KOPT-K1 (cell line): ENCODE measurements around the gene PLPP2.

Experiments
- H3K27ac ChIP-seq: fragments of 200-600 bp; sonication (generic); 2 replicates; pipeline ENCODE4 v1.5.1; 2016; ENCODE audit warnings: antibody characterized with exemption, mild to moderate bottlenecking, low read depth, low read length; ENCODE audit not compliant: poor library complexity, severe bottlenecking
- H3K36me3 ChIP-seq: fragments of 200-600 bp; sonication (generic); 2 replicates; pipeline ENCODE4 v1.5.1; 2017; ENCODE audit warnings: antibody characterized with exemption, mild to moderate bottlenecking, low read length, moderate library complexity; ENCODE audit not compliant: insufficient read depth
- H3K9me3 ChIP-seq: fragments of 200-600 bp; sonication (generic); 2 replicates; pipeline ENCODE4 v1.5.1; 2017; ENCODE audit warnings: antibody characterized with exemption, low read length, mild to moderate bottlenecking; ENCODE audit not compliant: insufficient read depth, poor library complexity, severe bottlenecking

PLPP2 gene

GRCh38 chr19:308471-309205 is 17.4 kb upstream of the PLPP2 start:
- H3K36me3 ChIP-seq = peaks cover 74% of the 10 kb centered on the region
- H3K9me3 ChIP-seq = no peaks in the 10 kb centered on the region
- H3K27ac ChIP-seq = no peak overlapping the region

GRCh38 chr19:307793-308420 is 16.7 kb upstream of the PLPP2 start:
- H3K36me3 ChIP-seq = peaks cover 68% of the 10 kb centered on the region
- no peak overlapping the region for H3K27ac ChIP-seq
- no peaks in the 10 kb centered on the region for H3K9me3 ChIP-seq

DNA sequence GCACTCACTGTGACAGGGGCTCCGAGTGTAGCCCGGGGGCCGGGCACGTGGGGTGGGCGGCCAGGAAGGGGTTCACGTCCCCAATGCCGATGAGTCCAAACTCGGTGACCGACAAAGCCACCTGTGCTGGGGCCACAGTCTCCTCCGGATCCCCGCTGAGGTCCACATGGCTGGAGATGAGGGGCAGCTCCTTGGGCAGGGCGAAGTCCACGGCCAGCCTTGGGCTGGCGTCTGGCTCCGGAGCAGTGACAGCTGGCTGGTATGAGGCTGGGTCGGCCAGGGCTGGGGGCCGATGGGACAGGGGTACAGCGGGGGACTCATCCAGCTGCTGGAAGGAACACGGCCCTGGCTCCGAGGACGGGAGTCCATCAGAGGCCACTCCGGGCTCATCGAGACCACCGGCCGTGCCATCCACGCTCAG is 15.9 kb upstream of the PLPP2 start:
- H3K9me3 ChIP-seq = no peaks in the 10 kb centered on the region
- H3K27ac ChIP-seq = no peak overlapping the region
- H3K36me3 ChIP-seq = peaks cover 71% of the 10 kb centered on the region

DNA sequence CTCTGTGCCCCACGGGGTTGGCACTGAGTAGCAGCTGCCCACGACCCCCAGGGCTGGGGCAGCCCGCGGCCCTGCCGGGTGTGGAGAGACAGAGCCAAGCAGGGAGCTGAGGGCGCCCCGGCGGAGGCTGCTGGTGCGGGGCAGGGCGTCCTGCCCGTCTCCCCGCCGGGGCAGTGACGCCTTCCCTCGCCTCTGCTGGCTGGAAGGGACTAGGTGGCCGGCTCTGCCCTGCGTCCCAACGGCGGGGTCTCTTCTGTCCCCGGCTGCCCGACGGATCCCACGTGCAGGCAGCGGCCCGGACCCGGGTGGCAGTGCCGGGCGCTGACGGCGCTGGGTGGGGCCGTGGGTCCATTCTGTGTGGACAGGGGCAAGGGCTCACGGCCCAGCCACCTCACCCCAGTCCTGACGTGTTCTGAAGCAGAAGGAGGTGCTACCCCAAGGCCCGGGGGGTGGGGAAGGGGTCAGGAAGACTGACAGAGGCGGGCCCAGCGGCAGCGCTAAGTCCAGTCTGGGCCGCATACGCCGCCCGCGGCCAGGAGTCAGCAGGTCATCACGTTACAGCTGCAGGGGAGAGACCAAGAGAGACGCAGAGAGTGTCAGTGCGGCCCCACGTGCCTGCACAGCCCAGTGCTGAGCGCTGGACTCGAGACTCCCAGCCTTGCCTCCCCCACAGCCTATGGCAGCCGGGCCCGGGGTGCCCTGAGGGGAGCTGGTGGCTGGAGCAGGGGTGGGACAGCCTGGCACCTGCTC is 15.1 kb upstream of the PLPP2 start:
- Histone ChIP-seq H3K9me3 (no peaks in the 10 kb centered on the region), H3K27ac (no peak overlapping the region), H3K36me3 (peaks cover 73% of the 10 kb centered on the region)

DNA sequence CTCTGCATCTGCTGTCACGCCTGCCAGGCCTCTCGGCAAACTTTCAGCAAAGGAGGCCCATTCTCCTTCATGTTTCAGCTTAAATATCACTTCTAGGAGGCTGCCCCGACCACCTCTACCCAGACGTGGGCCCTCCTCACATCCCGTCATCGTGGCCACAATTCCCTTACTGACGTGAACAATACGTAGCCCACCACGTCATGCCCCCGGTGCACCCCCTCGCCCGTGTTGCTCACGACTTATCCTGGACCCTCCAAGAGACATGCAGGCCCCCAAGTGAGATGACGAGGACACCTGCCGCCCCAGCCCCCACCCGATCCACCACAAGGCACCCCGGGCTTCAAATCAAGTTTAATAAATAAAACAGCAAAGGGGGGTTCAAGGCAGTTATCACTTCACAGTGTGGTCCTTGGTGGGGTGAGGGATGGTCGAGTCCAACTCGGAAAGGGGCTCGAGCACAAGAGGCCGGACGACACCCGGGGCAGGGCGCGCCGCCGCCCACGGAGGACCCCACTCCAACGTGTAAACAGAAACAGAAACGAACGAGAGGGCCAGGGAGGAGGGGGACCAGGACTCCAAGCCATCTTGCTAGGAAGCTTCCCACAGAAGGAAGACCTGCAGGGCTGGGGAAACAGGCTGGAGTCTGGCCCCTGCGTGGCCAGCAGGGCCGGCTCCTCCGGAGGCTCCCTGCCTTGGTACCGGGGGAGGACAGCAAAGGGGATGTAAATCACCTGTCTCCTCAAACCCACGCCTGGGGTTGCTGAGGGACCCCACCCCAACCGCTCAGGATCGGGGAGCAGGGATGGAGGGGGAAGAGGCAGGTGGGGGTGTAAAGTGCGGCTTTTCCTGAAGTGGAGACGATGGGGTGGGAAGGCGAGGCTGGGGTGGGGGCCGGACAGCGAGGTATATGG is 14.3 kb upstream of the PLPP2 start:
- Histone ChIP-seq H3K9me3 (no peaks in the 10 kb centered on the region), H3K36me3 (peaks cover 65% of the 10 kb centered on the region; the same call in 1 of the 2 replicates), H3K27ac (no peak overlapping the region)

- Histone ChIP-seq H3K27ac (no peak overlapping the region), H3K36me3 (peaks cover 4% of the 10 kb centered on the region; the same call in 1 of the 2 replicates), H3K9me3 (no peaks in the 10 kb centered on the region)
Observed at GRCh38 chr19:296476-297225, 5.4 kb upstream of the PLPP2 start.

- no peak overlapping the region for H3K27ac ChIP-seq
- no peaks in the 10 kb centered on the region for H3K9me3 ChIP-seq
- H3K36me3 ChIP-seq = no peaks in the 10 kb centered on the region
Observed at GRCh38 chr19:295687-296370, 4.6 kb upstream of the PLPP2 start.

DNA sequence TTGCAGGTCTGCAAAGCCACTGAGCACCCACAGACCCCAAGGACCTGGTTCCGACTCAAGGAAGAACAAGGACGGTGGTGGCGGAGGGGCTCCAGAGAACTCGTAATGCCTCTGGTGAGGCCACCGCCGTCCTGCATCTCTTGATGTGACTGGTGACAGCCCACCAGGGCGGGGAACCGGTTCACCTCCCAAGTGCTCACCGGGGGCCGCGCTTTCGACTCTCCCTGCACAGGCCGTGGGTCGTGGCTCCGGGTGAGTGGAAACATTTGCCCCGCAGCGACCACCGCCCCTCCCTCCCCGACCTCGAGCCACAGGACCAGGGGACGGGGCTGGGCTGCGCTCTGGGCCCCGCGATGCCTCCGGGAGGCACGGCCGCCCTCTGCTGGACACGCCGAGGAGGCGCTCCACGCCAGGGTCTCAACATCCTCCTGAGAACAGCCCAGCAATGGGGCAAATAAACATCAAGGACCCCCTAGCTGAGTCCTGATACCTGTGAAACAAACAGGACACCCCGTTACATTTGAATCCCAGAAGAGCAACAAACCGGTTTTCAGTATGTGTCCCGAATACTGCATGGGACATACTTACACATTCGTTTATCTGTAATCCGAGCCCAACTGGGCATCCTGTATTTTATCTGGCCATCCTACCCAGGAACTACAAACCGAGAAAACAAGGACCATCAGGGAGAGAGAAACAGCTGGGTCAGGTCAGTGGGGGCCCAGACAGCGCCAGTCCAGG is 3.9 kb upstream of the PLPP2 start:
- Histone ChIP-seq H3K27ac (no peak overlapping the region), H3K9me3 (no peaks in the 10 kb centered on the region), H3K36me3 (no peaks in the 10 kb centered on the region)

- H3K9me3 ChIP-seq = no peaks in the 10 kb centered on the region
- no peak overlapping the region for H3K27ac ChIP-seq
Observed at GRCh38 chr19:294341-294945, 3.2 kb upstream of the PLPP2 start.

DNA sequence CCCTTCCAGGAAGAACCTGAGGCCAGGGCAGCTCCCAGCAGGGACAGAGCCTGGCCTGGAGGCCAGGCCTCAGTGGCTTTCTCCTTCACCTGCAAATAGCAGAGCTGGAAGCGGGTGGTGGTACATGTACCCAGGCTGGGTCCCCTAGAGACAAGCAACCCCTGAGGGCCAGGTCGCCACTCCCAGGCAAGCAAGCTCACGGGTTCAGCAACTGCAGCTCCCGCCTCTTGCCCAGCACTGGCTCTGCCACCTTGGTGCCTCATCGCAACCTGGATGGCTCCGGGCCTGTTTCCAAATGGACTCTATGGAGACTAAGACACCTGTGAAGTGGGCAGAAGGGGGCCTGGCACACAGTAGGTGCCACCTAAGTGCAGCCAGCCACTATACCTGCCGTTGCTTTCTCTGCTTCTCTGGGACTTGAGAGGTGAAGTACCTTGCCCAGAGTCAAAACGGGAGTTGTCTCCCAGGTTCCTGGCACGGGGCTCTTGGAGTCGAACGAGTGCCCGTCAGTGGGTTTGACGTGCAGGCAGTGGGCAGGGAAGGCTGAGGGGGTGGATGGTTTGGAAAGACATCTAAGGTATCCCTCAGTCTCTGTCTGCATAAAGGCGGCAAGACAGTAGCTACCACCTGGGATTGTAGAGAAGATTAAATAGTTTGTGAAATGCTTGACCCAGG is 2.4 kb upstream of the PLPP2 start:
- Histone ChIP-seq H3K36me3 (no peaks in the 10 kb centered on the region), H3K27ac (no peak overlapping the region), H3K9me3 (no peaks in the 10 kb centered on the region)

More at GRCh38 chr19:294341-294945, 3.2 kb upstream of the PLPP2 start:
- H3K36me3 ChIP-seq = no peaks in the 10 kb centered on the region

- H3K36me3 ChIP-seq = no peaks in the 10 kb centered on the region
- H3K9me3 ChIP-seq = no peaks in the 10 kb centered on the region
- no peak overlapping the region for H3K27ac ChIP-seq
Observed at GRCh38 chr19:292951-293350, 1.7 kb upstream of the PLPP2 start.

- no peaks in the 10 kb centered on the region for H3K36me3 ChIP-seq
- H3K27ac ChIP-seq = no peak overlapping the region
- no peaks in the 10 kb centered on the region for H3K9me3 ChIP-seq
Observed at GRCh38 chr19:292281-292884, 1.2 kb upstream of the PLPP2 start.
